Gastroesophageal sphincter (tissue), 3 donors: Measurements from ENCODE around the gene CD38.

Source experiments
- EP300 ChIP-seq: sonication (generic); formaldehyde crosslinking; IDR thresholded peaks from one replicate; pipeline ENCODE4 v1.6.1; 2017; ENCODE audit warnings: antibody characterized with exemption, mild to moderate bottlenecking
- POLR2A ChIP-seq, 2 donors: fragments of 450-650 bp; IDR thresholded peaks; one replicate each; pipeline ENCODE4 v1.6.1; 2017; ENCODE audit warnings: antibody characterized with exemption in 2 of 2, mild to moderate bottlenecking in 2 of 2, moderate library complexity in 1 of 2
- POLR2AphosphoS5 ChIP-seq: sonication (generic); formaldehyde crosslinking; IDR thresholded peaks from one replicate; pipeline ENCODE4 v1.6.1; 2017; ENCODE audit warnings: antibody characterized with exemption
- TF ChIP-seq, protein P1 (sequence below), 4 experiments: fragments of 200-600 bp in 2 of 4; fragments of 450-650 bp in 2 of 4; sonication (generic) in 1 of 4; IDR thresholded peaks; one replicate each; pipeline ENCODE4 v1.5.1; 2017 to 2019; ENCODE audit warnings: antibody characterized with exemption in 4 of 4, mild to moderate bottlenecking in 2 of 4, moderate library complexity in 2 of 4

DNA sequence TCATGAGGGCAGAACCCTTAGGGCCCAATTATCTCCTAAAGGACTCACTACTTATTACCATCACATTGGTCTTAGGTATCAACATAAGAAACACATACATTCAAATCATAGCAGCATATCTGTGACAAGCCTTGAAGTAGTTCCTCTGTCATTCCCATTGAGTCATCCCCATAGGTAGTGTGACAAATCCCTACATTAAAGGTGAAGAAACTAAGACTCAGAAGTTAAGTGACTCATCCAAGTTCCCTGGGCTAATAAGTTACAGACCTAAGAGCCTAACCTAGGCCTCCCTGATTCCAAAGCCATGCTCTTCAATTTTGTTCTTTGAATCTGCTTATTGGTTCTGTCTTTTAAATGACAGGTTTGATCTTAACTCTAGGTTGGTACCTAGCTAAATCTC, 58.2 kb downstream of the CD38 start:
- TF ChIP-seq, protein P1, sequence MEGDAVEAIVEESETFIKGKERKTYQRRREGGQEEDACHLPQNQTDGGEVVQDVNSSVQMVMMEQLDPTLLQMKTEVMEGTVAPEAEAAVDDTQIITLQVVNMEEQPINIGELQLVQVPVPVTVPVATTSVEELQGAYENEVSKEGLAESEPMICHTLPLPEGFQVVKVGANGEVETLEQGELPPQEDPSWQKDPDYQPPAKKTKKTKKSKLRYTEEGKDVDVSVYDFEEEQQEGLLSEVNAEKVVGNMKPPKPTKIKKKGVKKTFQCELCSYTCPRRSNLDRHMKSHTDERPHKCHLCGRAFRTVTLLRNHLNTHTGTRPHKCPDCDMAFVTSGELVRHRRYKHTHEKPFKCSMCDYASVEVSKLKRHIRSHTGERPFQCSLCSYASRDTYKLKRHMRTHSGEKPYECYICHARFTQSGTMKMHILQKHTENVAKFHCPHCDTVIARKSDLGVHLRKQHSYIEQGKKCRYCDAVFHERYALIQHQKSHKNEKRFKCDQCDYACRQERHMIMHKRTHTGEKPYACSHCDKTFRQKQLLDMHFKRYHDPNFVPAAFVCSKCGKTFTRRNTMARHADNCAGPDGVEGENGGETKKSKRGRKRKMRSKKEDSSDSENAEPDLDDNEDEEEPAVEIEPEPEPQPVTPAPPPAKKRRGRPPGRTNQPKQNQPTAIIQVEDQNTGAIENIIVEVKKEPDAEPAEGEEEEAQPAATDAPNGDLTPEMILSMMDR (IDR thresholded peaks at IDR 0.05), result no peak
- no peak for TF ChIP-seq POLR2A (IDR thresholded peaks at IDR 0.05)
- TF ChIP-seq EP300, result no peak
- no peak for TF ChIP-seq POLR2AphosphoS5
